ENCODE results near the gene MAST4. TPM values are rescaled to one million over a fixed set of nuclear protein-coding genes. Genes with fewer than 3 reads are reported as not detected.

The MAST4 gene
- polyA plus RNA-seq, 1 donor, result 10.6 TPM

- DNase-seq (ENCODE audit: low read depth), result no peak
Observed at GRCh38 chr5:66872736-66873331, 276.6 kb downstream of the MAST4 start.

GRCh38 chr5:66874004-66874403 lies 277.8 kb downstream of the MAST4 start:
- DNase-seq (ENCODE audit: low read depth), result no peak

- DNase-seq (ENCODE audit: low read depth), result no peak
Observed at GRCh38 chr5:66875315-66875714, 279.1 kb downstream of the MAST4 start.

GRCh38 chr5:66876266-66876807 lies 280.1 kb downstream of the MAST4 start:
- no peak for DNase-seq (ENCODE audit: low read depth)

- no peak for DNase-seq (ENCODE audit: low read depth)
Observed at GRCh38 chr5:66877843-66878242, 281.6 kb downstream of the MAST4 start.

- DNase-seq (ENCODE audit: low read depth), result no peak
Observed at GRCh38 chr5:66880401-66880800, 284.2 kb downstream of the MAST4 start.

GRCh38 chr5:66881480-66882161 lies 285.4 kb downstream of the MAST4 start:
- DNase-seq (ENCODE audit: low read depth), result no peak

- DNase-seq (ENCODE audit: low read depth), result no peak
Observed at GRCh38 chr5:66882606-66883227, 286.5 kb downstream of the MAST4 start.

- no peak for DNase-seq (ENCODE audit: low read depth)
Observed at GRCh38 chr5:66884564-66885243, 288.5 kb downstream of the MAST4 start.

- DNase-seq (ENCODE audit: low read depth), result no peak
Observed at GRCh38 chr5:66886941-66887340, 290.7 kb downstream of the MAST4 start.

GRCh38 chr5:66888613-66889012 lies 292.4 kb downstream of the MAST4 start:
- no peak for DNase-seq (ENCODE audit: low read depth)

GRCh38 chr5:66889056-66889455 lies 292.9 kb downstream of the MAST4 start:
- no peak for DNase-seq (ENCODE audit: low read depth)

- no peak for DNase-seq (ENCODE audit: low read depth)
Observed at GRCh38 chr5:66889524-66889923, 293.3 kb downstream of the MAST4 start.

GRCh38 chr5:66891184-66891925 lies 295.2 kb downstream of the MAST4 start:
- no peak for DNase-seq (ENCODE audit: low read depth)

GRCh38 chr5:66892716-66893115 lies 296.5 kb downstream of the MAST4 start:
- DNase-seq (ENCODE audit: low read depth), result no peak

GRCh38 chr5:66894480-66895240 lies 298.5 kb downstream of the MAST4 start:
- DNase-seq (ENCODE audit: low read depth), result no peak

GRCh38 chr5:66896171-66896570 lies 300.0 kb downstream of the MAST4 start:
- DNase-seq (ENCODE audit: low read depth), result no peak

GRCh38 chr5:66897356-66897755 lies 301.2 kb downstream of the MAST4 start:
- no peak for DNase-seq (ENCODE audit: low read depth)

- no peak for DNase-seq (ENCODE audit: low read depth)
Observed at GRCh38 chr5:66898241-66898995, 302.2 kb downstream of the MAST4 start.

- no peak for DNase-seq (ENCODE audit: low read depth)
Observed at GRCh38 chr5:66903218-66903617, 307.0 kb downstream of the MAST4 start.
